GM18511 (cell line): ENCODE data around the gene CROCC.

Source experiments
- ATAC-seq: cut with Tn5 transposase; IDR thresholded peaks from one replicate; pipeline ENCODE4 v1.9.1; 2021; ENCODE audit warnings: mild to moderate bottlenecking, moderate library complexity; ENCODE audit not compliant: unreplicated experiment

The CROCC gene

GRCh38 chr1:16981269-16981849 is 59.6 kb downstream of the CROCC start:
- ATAC-seq = no peak

- ATAC-seq = no peak
Measured at GRCh38 chr1:16982902-16983301, 61.2 kb downstream of the CROCC start.

- no peak for ATAC-seq
Measured at GRCh38 chr1:16983649-16984048, 61.9 kb downstream of the CROCC start.

GRCh38 chr1:16984717-16985116 is 63.0 kb downstream of the CROCC start:
- ATAC-seq = no peak

- no peak for ATAC-seq
Measured at GRCh38 chr1:16986113-16986512, 64.4 kb downstream of the CROCC start.

- ATAC-seq = no peak
Measured at GRCh38 chr1:16986560-16986959, 64.8 kb downstream of the CROCC start.

- ATAC-seq = no peak
Measured at GRCh38 chr1:16986962-16987361, 65.2 kb downstream of the CROCC start.

- no peak for ATAC-seq
Measured at GRCh38 chr1:16988210-16988609, 66.5 kb downstream of the CROCC start.

- ATAC-seq = no peak
Measured at GRCh38 chr1:16989676-16990391, 68.1 kb downstream of the CROCC start.

GRCh38 chr1:16991571-16991970 is 69.8 kb downstream of the CROCC start:
- ATAC-seq = no peak

- no peak for ATAC-seq
Measured at GRCh38 chr1:16992102-16992501, 70.4 kb downstream of the CROCC start.

- no peak for ATAC-seq
Measured at GRCh38 chr1:16992675-16993074, 70.9 kb downstream of the CROCC start.

- no peak for ATAC-seq
Measured at GRCh38 chr1:16993521-16994038, 71.8 kb downstream of the CROCC start.

GRCh38 chr1:16996845-16997244 is 75.1 kb downstream of the CROCC start:
- no peak for ATAC-seq

- no peak for ATAC-seq
Measured at GRCh38 chr1:16998589-16998988, 76.9 kb downstream of the CROCC start.

GRCh38 chr1:16999863-17000262 is 78.1 kb downstream of the CROCC start:
- ATAC-seq = no peak

GRCh38 chr1:17001760-17002523 is 80.2 kb downstream of the CROCC start:
- no peak for ATAC-seq

- ATAC-seq = no peak
Measured at GRCh38 chr1:17002524-17002902, 80.8 kb downstream of the CROCC start.

- no peak for ATAC-seq
Measured at GRCh38 chr1:17004466-17005364, 83.0 kb downstream of the CROCC start.

GRCh38 chr1:17005365-17005740 is 83.6 kb downstream of the CROCC start:
- ATAC-seq = no peak

GRCh38 chr1:17007121-17007520 is 85.4 kb downstream of the CROCC start:
- no peak for ATAC-seq
